NCI-H2081 (cell line): ENCODE measurements around the gene MAD1L1.

ENCODE experiments used
- DNase-seq, 2 experiments: peaks; one replicate each; lab custom pipeline; 2025; lab: John Stamatoyannopoulos, UW

Gene MAD1L1

DNA sequence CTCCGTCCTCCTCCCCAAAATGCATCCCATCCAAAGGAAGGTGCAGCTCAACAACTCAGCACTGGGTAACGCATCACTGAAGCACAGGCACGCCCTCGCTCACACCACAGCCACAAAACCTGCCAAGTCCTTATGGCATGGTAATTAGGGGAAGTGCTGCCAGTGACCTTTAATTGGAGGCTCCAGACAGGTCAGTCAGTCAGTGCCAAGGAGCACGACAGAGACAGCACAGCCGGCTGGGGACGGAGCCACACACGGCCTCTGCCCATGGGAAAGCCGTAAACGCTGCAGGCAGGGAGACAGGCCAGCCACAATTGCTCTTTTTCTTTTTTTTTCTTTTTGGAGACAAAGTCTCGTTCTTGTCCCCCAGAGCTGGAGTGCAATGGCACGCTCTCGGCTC lies 146.5 kb downstream of the MAD1L1 start:
- DNase-seq, result no peak

DNA sequence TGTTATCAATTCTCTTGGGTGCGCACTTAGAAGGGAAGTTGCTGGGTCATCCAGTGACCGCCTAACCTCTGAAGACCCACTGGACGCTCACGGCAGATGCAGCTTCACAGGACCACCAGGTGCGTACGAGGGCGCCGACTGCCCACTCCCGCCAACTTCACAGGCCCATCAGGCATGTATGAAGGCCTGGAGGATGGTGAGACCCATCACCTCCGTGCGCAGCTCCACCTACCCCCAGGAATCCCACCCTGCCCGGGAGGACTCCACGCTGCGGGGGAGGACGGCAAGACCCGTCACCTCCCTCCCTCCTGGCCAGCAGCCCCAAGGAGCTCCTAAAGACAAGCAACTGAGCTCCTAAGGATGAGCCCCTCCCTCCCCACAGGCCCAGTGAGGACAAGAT lies 146.9 kb downstream of the MAD1L1 start:
- no peak for DNase-seq

DNA sequence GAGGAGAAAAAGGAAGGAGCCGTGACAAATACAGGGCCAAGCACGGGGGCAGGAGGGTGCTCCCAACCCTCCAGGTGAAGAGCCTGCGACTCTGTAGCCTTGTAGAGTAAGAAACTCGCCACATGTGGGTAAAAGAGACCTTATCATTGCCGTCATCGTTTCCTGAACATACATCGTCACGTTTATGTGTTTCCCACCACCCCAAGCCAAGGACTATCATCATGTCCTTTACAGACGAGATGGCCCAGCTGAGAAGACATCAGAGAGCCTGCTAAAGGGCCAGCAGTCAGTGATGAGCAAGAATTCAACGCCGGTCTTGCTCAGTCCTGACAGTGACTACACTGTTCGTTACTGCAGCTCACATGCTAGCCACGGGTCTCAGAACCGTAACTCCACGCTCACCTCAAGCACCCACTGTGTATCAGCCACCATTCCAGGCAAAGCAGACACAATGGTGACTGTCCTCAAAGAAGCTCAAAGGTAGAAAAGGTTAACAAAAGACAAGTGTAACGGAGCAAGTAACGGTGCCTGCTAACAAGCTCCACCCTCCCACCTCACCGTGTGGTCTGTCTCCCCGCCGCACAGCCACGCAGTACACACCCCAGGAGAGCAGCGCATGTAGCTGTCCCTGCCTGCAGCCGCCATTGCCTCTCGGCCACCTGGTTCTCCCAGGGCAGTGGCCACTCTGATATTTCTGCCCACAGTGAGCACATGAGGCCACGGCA lies 147.8 kb downstream of the MAD1L1 start:
- DNase-seq, result no peak

DNA sequence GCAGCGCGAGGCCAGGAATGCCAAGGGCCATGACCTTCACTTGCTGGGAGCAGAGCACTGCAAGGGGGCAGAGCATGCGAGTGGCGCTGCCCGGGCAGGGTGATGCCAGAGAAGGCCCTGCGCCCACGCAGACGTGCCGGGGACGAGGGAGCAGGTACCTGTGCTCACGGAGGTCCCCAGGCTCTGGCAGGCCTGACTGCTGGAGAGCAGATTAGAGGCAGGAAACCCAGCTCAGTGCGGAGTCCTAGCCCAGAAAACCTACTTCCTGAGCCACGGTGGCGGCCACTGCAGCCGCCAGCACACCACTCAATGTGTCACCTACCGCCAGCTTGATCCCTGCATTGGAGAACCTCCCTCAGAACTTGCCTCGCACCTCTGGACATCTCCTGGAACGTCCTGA lies 148.4 kb downstream of the MAD1L1 start:
- DNase-seq, result no peak

DNA sequence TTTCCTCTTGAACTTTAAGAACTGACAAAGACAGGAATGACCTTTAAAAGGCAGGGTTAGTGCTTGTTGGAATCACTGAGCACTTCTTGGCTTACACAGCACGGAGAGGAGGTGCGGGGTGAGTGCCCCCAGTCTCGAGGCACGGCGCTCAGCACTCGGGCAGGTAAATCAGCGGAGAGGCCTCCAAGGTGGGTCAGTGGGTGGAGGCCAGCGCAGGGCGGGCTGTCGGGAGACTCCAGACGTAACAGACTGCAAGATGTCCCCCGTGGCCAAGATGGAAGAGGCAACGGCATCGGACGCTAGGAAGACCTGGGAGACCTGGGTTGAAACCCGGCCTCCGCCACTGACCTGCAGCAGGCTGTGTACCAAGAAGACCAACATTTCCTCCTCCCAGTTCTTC lies 149.4 kb downstream of the MAD1L1 start:
- no peak for DNase-seq

DNA sequence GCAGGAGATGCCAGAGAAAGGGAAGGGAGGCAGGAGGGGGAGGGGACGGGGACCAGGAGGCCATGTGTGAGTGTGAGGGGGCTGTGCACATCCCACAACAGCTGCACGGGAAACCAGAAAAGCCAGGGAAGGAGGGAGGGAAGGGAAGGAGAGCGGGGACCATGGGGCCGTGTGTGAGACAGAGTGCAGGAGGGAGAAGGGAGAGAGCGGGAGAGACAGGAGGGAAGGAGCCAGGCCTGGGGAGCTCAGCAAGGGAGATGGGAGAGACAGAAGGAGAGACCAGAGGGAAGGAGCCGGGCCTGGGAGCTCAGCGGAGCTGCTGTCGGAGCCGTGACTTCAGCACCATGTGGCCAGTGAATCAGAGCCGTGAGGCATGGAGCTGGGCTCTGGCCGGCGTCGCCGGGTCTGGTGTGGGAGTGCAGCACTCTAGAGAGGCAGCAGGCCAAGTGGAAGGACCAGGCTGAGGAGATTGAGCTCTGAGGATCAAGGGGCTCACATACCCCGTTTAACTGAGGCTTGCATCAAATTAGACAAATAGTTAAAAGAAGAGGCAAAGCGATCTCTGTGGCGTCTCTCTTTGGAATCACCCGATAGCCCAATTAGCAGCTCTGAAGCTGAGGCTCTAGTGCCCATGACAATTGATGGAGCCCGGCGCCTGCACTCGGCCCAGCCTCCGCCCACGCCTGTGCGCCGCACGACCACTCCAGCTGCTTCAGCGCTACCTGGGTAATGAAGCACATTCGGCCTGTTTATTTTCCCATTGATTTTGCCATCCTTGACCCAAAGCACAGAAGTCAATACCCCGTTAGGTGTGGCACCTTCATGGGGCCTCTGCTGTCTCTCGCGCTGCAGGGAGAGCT lies 150.4 kb downstream of the MAD1L1 start:
- no peak for DNase-seq

DNA sequence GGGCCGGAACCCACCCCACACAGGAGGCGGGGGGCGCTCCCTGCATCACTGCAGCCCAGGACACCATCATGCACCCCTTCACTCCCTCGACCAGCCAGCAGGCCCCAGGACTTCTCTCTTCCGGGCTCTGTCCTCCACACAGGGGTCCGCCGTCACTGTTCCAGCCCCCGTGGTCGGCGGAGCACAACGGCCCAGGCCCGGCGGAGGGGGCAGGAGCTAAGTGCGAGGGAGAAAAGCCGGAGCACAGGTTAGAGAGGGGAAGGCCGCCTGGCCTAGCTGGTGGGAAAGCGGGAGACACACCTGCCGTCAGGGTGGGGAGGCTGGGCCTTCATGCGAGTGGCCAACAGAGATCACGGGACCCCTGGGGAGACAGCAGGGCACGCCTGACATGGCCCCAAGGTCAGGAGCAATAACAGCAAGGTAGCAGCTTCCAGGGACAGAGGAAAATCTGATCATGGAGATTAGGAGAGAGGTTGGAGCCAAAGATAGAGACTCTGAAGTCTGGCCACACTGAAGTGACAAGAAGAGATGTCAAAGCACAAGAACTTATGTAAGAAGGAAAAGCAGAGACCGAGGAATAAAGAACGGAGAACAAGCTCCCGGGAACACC lies 151.1 kb downstream of the MAD1L1 start:
- DNase-seq, result no peak

DNA sequence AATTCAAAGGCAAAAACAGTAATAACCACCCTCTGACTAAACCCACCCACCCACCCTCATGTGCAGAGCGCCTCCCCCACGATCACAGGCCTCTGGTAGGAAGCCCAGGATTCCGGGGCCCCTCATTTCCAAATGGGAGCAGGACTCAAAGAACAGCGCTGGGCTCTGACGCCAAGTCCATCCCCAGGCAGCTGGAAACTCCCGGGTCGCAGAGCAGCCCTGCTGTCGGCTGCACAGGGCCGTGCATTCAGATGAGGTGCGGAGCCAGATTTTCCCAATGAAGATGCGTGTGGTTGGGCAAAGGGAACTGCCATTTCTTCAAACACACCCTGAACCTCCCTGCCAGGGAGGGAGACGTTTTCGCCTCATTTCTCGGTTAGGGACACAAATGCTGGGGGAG lies 152.3 kb downstream of the MAD1L1 start:
- no peak for DNase-seq

DNA sequence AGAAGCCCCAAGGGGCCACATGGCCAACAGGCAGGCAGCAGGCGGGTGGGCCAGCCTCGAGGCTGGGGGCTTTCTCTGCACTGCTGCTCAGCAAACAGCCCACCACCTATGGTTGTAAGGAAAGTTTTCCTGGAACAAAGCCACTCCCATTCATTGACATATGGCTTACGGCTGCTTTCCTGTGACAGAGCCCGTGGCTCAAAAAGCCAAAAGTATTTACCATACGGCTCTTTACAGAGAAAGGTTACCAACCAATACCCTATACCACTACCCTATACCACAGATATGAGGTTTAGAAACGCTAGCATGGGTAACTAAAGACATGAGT lies 152.7 kb downstream of the MAD1L1 start:
- DNase-seq, result no peak

DNA sequence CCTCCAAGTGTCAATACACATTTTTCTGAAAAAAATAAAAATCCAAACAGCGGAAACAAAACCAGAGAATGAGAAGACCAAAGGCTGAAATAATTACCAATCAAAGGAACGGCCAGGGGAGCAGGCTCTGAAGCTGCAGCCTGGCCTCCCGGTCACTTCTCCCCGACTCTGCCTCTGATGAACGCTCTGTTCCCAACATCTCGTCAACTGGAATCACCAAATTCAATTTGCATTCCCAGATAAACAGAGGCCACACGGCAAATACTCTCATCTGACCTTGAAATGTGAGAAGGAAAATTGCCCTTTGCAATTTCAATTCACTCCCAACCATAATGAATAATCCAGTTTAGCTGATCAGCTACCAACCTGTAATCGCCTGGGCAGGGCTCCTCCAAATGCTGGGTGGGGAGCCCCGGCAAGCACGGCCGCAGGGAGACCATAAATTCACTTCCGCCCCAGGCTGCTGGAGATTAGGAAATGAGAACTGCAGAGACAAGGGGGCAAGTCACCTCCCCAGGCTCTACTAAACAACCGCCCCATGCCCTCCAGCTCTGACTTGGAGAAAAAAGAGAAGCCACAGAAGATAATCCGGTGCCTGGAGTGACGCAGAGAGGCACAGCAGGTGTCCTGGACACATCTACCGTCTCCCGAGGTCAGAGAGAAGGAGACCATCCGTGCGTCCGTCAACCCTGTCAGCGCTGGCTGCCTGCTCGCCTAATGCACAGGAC lies 153.2 kb downstream of the MAD1L1 start:
- no peak for DNase-seq

DNA sequence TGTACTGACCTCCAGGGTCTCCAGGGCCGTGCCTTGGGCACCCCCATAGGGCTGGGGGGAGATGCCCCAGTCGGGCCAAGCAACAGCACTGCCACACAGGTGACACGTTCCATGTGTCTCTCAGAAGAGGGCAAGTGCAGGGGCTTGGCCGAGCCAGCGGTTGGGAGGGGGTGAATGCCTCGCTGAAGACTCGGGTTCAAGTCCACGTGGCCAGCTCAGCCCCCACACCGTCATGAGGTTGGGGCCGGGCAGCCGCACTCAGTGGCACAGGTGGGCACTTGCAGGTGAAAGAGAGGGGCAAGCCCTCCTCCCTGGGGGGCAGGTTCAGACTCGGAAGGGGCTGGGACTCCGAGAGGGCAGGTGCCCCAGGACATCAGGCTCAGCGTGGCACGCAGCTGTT lies 153.8 kb downstream of the MAD1L1 start:
- no peak for DNase-seq

DNA sequence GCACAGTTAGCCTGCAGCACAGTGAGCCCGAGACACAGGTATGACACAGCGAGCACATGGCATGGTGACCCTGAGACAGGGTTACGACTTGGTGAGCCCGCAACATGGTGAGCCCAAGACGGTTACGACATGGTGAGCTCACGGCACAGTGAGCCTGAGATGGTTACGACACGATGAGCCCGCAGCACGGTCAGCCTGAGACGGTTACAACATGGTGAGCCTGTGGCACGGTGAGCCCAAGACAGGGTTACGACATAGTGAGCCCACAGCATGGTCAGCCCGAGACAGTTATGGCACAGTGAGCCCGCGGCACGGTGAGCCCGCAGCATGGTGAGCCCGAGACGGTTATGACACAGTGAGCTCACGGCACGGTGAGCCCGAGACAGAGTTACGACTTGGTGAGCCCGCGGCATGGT lies 156.1 kb downstream of the MAD1L1 start:
- DNase-seq, result no peak

DNA sequence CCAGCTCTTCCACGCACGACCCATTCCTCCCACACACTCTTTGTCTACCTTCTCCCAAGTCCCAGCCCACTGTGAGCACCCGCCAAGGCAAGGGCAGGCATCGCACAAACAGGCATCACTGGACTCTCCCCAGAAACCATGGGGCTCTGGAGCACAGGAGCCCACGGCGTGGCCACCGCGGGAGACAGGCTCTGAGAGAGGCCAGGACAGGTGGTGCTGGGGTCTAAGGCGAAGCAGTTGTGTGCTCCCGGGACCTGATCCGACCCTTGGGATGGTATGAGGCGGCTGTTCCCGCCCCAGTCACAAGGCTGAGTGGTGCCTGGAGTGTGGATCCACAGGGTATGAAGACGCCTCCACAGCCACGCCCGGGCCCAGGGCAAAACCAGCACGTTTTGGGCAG lies 156.9 kb downstream of the MAD1L1 start:
- no peak for DNase-seq

DNA sequence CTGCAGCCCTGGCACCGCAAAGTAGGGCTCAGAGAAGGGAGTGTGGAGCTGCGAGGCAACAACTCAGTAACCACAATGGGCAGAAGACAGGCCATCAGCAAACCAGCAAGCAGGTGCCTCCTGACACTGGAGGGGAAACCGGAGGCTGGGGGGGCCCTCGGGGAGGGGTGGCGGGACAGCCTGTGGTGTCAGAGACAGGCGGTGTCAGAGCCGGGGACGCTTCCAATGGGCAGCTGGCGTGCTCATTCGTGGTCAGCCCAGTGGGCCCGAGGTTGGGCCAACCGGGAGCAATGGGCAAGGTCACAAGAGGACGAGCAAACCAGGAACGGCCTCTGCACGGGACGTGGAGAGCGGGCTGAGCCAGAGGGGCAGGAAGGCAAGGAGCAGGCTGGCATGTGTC lies 158.1 kb downstream of the MAD1L1 start:
- DNase-seq, result no peak

DNA sequence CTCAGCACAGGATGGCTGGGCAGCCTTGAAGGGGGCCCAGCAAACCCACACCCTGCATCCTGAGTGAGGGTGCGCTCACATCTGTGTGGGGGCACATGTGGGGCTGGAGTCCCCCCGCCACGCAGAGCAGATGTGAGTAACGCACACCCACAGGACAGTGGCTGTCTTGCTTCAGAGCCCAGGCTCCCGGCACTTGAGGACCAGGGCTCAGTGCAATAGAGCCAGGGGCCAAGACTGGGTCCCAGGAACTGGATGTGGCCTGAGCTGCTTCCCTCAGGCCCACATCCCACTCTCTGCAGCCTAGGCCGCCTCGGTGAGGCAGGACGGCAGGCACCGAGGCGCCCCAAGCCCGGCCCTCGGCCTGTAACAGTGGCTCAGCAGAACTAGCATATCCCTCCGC lies 159.9 kb downstream of the MAD1L1 start:
- no peak for DNase-seq

DNA sequence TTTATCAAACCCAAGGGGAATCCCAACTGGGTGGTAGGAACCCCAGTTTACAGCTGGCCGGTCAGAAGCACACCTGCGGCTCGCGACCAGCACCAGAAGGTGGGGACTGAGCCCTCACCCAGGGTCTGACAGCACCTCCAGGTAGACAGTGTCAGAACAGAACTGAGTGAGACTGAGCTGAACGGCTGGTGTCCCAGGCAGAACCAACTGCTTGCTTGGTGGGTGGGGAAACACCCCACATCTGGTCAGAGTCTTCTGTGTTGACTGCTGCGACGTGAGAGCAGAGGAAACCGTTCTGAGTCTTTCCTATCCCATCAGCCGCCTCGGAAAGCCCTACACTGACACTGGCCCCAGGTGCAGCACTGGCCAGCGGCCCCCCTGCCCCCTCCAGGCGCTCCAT lies 160.7 kb downstream of the MAD1L1 start:
- DNase-seq, result no peak

DNA sequence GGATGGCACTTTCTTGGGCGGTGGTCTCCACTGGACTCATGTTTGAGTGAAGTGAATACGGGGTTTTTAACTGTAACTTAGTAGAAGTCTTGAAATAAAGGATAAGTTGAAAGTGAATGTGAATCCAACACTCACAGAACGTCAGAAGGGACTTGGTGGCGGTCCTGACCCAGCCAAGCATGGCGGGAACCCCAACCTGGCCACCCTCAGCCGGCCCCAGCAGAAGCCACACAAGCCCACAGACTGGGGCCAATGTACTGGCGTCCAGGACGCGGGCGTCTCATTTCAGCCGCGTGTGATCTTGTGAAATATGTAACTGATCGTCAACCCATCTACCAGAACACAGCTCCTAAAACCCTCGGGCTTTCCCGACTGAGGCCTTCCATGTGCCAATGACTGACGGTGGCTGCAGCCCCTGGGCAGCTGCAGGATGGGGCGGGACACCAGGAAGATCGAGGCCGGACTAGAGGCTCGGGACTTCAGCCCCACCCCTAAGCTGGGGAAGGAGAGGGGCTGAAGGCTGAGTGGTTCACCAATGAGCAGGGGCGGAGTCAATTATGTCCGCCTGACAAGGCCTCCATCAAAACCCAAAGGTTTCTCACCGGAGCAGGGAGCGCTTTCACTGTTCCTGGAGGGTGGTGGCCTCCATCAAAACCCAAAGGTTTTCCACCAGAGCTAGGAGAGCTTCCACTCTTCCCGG lies 161.5 kb downstream of the MAD1L1 start:
- no peak for DNase-seq

DNA sequence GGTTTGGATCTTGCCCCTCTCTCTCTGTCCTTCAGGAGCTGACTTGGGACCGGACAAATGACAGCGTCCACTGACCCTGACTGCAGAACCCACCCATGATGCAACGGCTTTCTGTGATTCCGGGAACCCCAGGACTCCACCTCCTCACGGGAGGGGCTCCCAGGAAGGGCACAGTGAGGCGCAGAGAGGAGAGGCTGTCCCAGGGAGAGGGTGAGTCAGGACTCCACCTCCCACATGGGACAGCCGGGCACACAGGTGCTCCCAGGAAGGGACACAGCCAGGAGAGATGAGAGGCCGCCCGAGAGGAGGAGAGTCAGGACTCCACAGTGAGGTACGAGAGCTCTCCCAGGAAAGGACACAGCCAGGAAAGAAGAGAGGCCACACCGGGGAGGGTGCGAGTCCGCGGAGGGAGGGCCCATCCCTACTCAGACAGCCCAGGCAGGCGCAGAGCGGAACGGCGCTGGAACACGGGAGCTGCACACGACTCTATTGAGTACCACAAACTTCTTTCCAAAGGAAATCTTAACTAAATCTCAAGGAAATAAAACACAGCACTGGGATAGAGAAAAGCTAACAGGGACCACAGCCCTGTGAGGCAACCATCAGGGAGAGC lies 162.5 kb downstream of the MAD1L1 start:
- no peak for DNase-seq

DNA sequence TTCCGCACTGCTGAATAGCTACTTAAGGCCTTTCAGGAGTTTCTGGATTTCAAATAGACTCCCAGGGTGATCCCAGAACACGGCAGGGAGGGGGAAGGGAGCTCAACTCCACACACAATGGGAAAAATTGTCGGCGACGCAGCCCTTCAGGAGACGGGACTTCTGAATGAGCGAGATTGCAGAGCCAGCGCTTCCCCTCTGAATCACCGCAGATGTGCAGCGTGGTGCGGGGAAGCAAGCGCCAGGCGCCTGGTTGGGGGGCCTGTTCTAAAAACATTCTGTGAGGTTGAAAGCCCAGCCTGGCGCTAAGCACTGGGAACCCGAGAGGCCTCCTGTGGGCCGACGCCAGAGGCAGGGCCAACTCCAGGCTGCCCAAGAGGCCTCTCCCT lies 163.3 kb downstream of the MAD1L1 start:
- DNase-seq, result no peak

DNA sequence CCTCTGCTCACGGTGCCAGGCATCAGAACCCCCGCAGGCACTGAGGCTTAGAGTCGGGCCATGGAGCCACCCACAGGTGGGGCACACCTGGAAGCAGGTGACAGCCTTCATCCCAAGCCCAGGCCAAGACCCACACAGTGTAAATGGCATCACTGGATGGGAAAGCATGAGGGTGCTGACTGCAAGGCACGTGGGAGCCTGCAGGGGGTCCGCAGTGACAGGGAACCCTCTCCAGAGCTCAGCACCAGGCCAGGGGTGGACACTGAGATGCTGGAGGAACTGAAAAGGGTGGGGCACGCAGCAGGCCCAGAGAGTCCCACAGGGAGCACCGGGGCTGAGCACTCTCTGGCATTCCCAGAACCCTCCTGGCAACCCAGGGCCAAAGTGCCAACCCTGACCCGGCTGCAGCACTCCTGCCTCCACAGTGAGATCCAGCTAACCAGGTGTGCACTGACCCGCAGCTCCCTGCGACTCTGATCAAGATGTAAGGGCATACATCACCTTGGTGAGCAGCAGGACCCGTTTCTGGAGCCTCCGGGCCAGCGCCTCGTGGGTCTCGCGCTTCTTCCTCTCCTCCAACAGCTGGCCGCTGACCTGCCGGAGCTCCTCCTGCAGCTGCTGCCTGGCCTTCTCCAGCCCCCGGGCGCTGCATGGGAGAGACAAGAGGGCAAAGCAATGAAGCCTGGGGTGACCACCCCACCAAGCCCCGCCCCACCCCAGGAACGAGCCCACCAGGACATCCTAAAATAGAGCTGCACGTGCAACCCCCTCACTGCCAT lies 163.9 kb downstream of the MAD1L1 start:
- DNase-seq, result no peak
